Activated T-cell treated with anti-CD3 and anti-CD28 coated beads, Interleukin-2, amount 50 U/mL, for 72 hours (primary cell): Measurements from ENCODE around the gene GALM. TPM values are rescaled to one million over a fixed set of nuclear protein-coding genes. Genes with fewer than 3 reads are reported as not detected.
"Not testable (repeated sequence)": the region's sequence is repeated elsewhere in the genome, so short reads cannot be mapped to it uniquely, and the experiment has no call there.

Source experiments
- ATAC-seq, 2 donors: fragments of 150-1000 bp; cut with Tn5 transposase; replicated peaks in 1 of 2; 2 replicates each; pipeline ENCODE4 v1.10.0; 2021; ENCODE audit warnings: moderate library complexity in 2 of 2, mild to moderate bottlenecking in 1 of 2
- DNase-seq, 2 donors: peaks; one replicate each; pipeline ENCODE4 v3.0.0; 2021 to 2022; ENCODE audit warnings: mixed read lengths in 1 of 2
- H3K27ac Mint-ChIP-seq: one replicate; pipeline ENCODE4 v1.8.0; 2022; ENCODE audit warnings: mild to moderate bottlenecking, moderate library complexity, mixed read lengths
- H3K27me3 Mint-ChIP-seq: one replicate; pipeline ENCODE4 v1.8.0; 2022; ENCODE audit warnings: low read depth, mixed read lengths
- H3K36me3 Mint-ChIP-seq, 2 donors: one replicate each; pipeline ENCODE4 v1.8.0; 2022; ENCODE audit warnings: mixed read lengths in 2 of 2, mild to moderate bottlenecking in 1 of 2; ENCODE audit not compliant: insufficient read depth in 2 of 2
- H3K4me1 Mint-ChIP-seq: one replicate; pipeline ENCODE4 v1.8.0; 2022; ENCODE audit warnings: low read depth, mixed read lengths
- H3K4me3 Mint-ChIP-seq, 2 donors: one replicate each; pipeline ENCODE4 v1.8.0; 2022; ENCODE audit warnings: mild to moderate bottlenecking in 2 of 2, mixed read lengths in 2 of 2, moderate library complexity in 2 of 2
- H3K9me3 Mint-ChIP-seq, 2 donors: one replicate each; pipeline ENCODE4 v1.8.0; 2022; ENCODE audit warnings: mixed read lengths in 2 of 2
- total RNA-seq, 2 donors: library from RNA; stranded (reverse); gene quantifications; one replicate each; pipeline ENCODE4 v1.2.3, GENCODE V29; 2022

GALM gene
- total RNA-seq, 2 donors from 2014 or later: 97.8 to 114 TPM

GRCh38 chr2:38744399-38744780 is 78.5 kb downstream of the GALM start:
- peaks cover 66% of the 10 kb centered on the region for H3K4me1 Mint-ChIP-seq
- ATAC-seq (peak in 1 of 2 donors; percentile 5), DNase-seq (no peak)
- H3K27me3 Mint-ChIP-seq: no peaks in the 10 kb centered on the region
- no peaks in the 10 kb centered on the region for H3K9me3 Mint-ChIP-seq
- H3K27ac Mint-ChIP-seq: peak overlapping the region; percentile 98
- H3K4me3 Mint-ChIP-seq: peak overlapping the region in 1 of 2 donors; percentile 62
- peaks cover 30 to 60% of the 10 kb centered on the region in 2 donors for H3K36me3 Mint-ChIP-seq

- Mint-ChIP-seq H3K36me3 (peaks cover 36 to 62% of the 10 kb centered on the region in 2 donors), H3K27me3 (no peaks in the 10 kb centered on the region), H3K4me3 (peak overlapping the region; percentile 11 to 97), H3K9me3 (no peaks in the 10 kb centered on the region), H3K4me1 (peaks cover 72% of the 10 kb centered on the region), H3K27ac (peak overlapping the region; percentile 98)
- ATAC-seq (no peak), DNase-seq (no peak)
These were observed 79.4 kb downstream of the GALM start for GRCh38 chr2:38745267-38745666.

GRCh38 chr2:38747007-38747424 is 81.1 kb downstream of the GALM start:
- ATAC-seq (no peak), DNase-seq (no peak)
- H3K9me3 Mint-ChIP-seq: no peaks in the 10 kb centered on the region
- H3K4me1 Mint-ChIP-seq: peaks cover 82% of the 10 kb centered on the region
- H3K27ac Mint-ChIP-seq: peak overlapping the region; percentile 98
- H3K36me3 Mint-ChIP-seq: peaks cover 42 to 66% of the 10 kb centered on the region in 2 donors
- peak overlapping the region; percentile 94 to 97 for H3K4me3 Mint-ChIP-seq
- H3K27me3 Mint-ChIP-seq: no peaks in the 10 kb centered on the region

GRCh38 chr2:38747819-38748218 is 81.9 kb downstream of the GALM start:
- Mint-ChIP-seq H3K4me3 (peak overlapping the region; percentile 94 to 97), H3K27me3 (no peaks in the 10 kb centered on the region), H3K4me1 (peaks cover 82% of the 10 kb centered on the region), H3K27ac (peak overlapping the region; percentile 98), H3K9me3 (no peaks in the 10 kb centered on the region), H3K36me3 (peaks cover 42 to 65% of the 10 kb centered on the region in 2 donors)
- ATAC-seq (no peak), DNase-seq (no peak)

- H3K27ac Mint-ChIP-seq: peak overlapping the region; percentile 98
- peaks cover 42 to 65% of the 10 kb centered on the region in 2 donors for H3K36me3 Mint-ChIP-seq
- ATAC-seq (no peak), DNase-seq (no peak)
- no peaks in the 10 kb centered on the region for H3K9me3 Mint-ChIP-seq
- peak overlapping the region; percentile 94 to 97 for H3K4me3 Mint-ChIP-seq
- peaks cover 81% of the 10 kb centered on the region for H3K4me1 Mint-ChIP-seq
- H3K27me3 Mint-ChIP-seq: no peaks in the 10 kb centered on the region
These were observed 82.5 kb downstream of the GALM start for GRCh38 chr2:38748391-38748790.

GRCh38 chr2:38748943-38749804 is 83.3 kb downstream of the GALM start:
- peak overlapping the region; percentile 98 for H3K27ac Mint-ChIP-seq
- peaks cover 80% of the 10 kb centered on the region for H3K4me1 Mint-ChIP-seq
- DNase-seq: no peak

GRCh38 chr2:38750011-38750890 is 84.3 kb downstream of the GALM start:
- Mint-ChIP-seq H3K36me3 (peaks cover 38 to 55% of the 10 kb centered on the region in 2 donors), H3K27ac (peak overlapping the region; percentile 98), H3K9me3 (no peaks in the 10 kb centered on the region), H3K4me3 (peak overlapping the region; percentile 94 to 97), H3K4me1 (peaks cover 69% of the 10 kb centered on the region), H3K27me3 (no peaks in the 10 kb centered on the region)
- DNase-seq: peak; percentile 43 to 71
- peak; percentile 12 to 23 for ATAC-seq

More at GRCh38 chr2:38748943-38749804, 83.3 kb downstream of the GALM start:
- H3K9me3 Mint-ChIP-seq: no peaks in the 10 kb centered on the region
- ATAC-seq: no peak
- peaks cover 41 to 60% of the 10 kb centered on the region in 2 donors for H3K36me3 Mint-ChIP-seq
- peak overlapping the region; percentile 94 to 97 for H3K4me3 Mint-ChIP-seq
- H3K27me3 Mint-ChIP-seq: no peaks in the 10 kb centered on the region

- H3K27ac Mint-ChIP-seq: peak within 1 kb of the TSS; percentile 98
- no peaks in the 10 kb centered on the region for H3K9me3 Mint-ChIP-seq
- H3K4me3 Mint-ChIP-seq: peak within 1 kb of the TSS; percentile 94 to 97
- H3K36me3 Mint-ChIP-seq: peaks cover 36 to 47% of the 10 kb centered on the region in 2 donors
- DNase-seq: peak; percentile 95 to 98
- peak; percentile 80 for ATAC-seq
- peaks cover 62% of the 10 kb centered on the region for H3K4me1 Mint-ChIP-seq
- no peaks in the 10 kb centered on the region for H3K27me3 Mint-ChIP-seq
These were observed 85.1 kb downstream of the GALM start, which contains the start of gene SRSF7 for GRCh38 chr2:38750891-38751595. TSS of gene SRSF7 (minus strand) at chr2:38751361. CDS start at chr2:38751256, 105 bp downstream.

GRCh38 chr2:38751596-38752410 is 85.9 kb downstream of the GALM start:
- DNase-seq: peak; percentile 39 to 44
- no peaks in the 10 kb centered on the region for H3K9me3 Mint-ChIP-seq
- peak; percentile 8 to 14 for ATAC-seq
- peak overlapping the region; percentile 94 to 97 for H3K4me3 Mint-ChIP-seq
- peaks cover 54% of the 10 kb centered on the region for H3K4me1 Mint-ChIP-seq
- peaks cover 32 to 40% of the 10 kb centered on the region in 2 donors for H3K36me3 Mint-ChIP-seq
- no peaks in the 10 kb centered on the region for H3K27me3 Mint-ChIP-seq
- H3K27ac Mint-ChIP-seq: peak overlapping the region; percentile 98

- no peak for ATAC-seq
- Mint-ChIP-seq H3K9me3 (no peaks in the 10 kb centered on the region), H3K4me3 (peak overlapping the region; percentile 74 to 82), H3K36me3 (peaks cover 16 to 17% of the 10 kb centered on the region in 2 donors), H3K27ac (peak overlapping the region; percentile 50), H3K27me3 (no peaks in the 10 kb centered on the region), H3K4me1 (peaks cover 32% of the 10 kb centered on the region)
- no peak for DNase-seq
These were observed 88.1 kb downstream of the GALM start for GRCh38 chr2:38754049-38754448.

GRCh38 chr2:38754506-38754905 is 88.6 kb downstream of the GALM start:
- H3K9me3 Mint-ChIP-seq: no peaks in the 10 kb centered on the region
- peaks cover 27% of the 10 kb centered on the region for H3K4me1 Mint-ChIP-seq
- H3K27me3 Mint-ChIP-seq: no peaks in the 10 kb centered on the region
- H3K27ac Mint-ChIP-seq: peak overlapping the region; percentile 40
- ATAC-seq: no peak
- peaks cover 13 to 14% of the 10 kb centered on the region in 2 donors for H3K36me3 Mint-ChIP-seq
- H3K4me3 Mint-ChIP-seq: peak overlapping the region; percentile 74 to 77
- no peak for DNase-seq

GRCh38 chr2:38755891-38756290 is 90.0 kb downstream of the GALM start:
- not testable (repeated sequence) for H3K9me3 Mint-ChIP-seq, H3K36me3 Mint-ChIP-seq, ATAC-seq, DNase-seq, H3K27me3 Mint-ChIP-seq, H3K4me3 Mint-ChIP-seq, H3K27ac Mint-ChIP-seq
- H3K4me1 Mint-ChIP-seq: peaks cover 22% of the 10 kb centered on the region
